Loucy (cell line): ENCODE results near the gene INPP5J.

Experiments
- EZH2phosphoT487 ChIP-seq: fragments of 200-600 bp; IDR thresholded peaks from 2 replicates; pipeline ENCODE4 v1.6.1; 2018; ENCODE audit warnings: antibody characterized with exemption, mild to moderate bottlenecking, moderate library complexity, borderline replicate concordance
- TF ChIP-seq, protein P1 (sequence below): fragments of 200-600 bp; sonication (generic); conservative IDR thresholded peaks from 2 replicates; pipeline ENCODE4 v1.5.1; 2014; ENCODE audit warnings: mild to moderate bottlenecking, antibody characterized with exemption, low read length

DNA sequence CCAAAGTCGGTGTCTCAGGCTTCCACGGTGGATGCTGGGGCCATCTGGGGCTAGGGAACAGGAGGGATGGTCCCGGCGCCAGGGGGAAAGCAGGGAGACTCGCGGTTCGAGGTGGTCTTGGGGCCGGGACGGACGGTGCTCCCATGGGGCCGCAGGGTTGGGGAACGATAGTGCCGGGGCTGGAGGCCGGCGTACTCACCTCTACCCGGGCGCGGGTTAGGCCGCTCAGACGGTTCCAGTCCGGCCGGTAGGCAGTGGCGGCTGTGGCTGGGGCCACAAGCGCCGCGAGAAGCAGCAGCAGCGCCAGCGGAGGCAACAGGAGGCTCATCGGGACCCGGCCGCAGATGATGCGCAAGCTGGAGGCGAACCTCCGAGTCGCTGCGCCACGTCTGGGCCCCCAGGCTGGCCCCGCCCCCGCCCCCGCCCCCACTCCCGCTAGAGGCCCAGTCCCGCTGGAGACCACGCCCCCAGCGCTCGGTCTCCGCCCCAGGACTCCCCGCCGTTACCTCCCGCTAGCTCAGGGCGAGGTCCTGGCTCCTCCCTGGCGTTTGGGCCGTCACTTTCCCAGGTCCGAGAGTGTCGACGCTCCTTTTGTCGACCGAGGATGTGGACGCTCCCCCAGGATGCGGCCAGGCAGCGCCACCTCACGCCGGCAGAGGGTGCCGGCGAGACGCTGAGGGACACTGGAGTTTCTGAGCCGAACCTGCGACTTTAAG, 15.4 kb upstream of the INPP5J start, which contains the start of gene SELENOM:
- TF ChIP-seq, protein P1, sequence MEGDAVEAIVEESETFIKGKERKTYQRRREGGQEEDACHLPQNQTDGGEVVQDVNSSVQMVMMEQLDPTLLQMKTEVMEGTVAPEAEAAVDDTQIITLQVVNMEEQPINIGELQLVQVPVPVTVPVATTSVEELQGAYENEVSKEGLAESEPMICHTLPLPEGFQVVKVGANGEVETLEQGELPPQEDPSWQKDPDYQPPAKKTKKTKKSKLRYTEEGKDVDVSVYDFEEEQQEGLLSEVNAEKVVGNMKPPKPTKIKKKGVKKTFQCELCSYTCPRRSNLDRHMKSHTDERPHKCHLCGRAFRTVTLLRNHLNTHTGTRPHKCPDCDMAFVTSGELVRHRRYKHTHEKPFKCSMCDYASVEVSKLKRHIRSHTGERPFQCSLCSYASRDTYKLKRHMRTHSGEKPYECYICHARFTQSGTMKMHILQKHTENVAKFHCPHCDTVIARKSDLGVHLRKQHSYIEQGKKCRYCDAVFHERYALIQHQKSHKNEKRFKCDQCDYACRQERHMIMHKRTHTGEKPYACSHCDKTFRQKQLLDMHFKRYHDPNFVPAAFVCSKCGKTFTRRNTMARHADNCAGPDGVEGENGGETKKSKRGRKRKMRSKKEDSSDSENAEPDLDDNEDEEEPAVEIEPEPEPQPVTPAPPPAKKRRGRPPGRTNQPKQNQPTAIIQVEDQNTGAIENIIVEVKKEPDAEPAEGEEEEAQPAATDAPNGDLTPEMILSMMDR, result peak; percentile 95
- TF ChIP-seq EZH2phosphoT487, result no peak
